ENCODE data around the gene HARS1. TPM values are rescaled to one million over a fixed set of nuclear protein-coding genes. Genes with fewer than 3 reads are reported as not detected.

Gene HARS1
- polyA plus RNA-seq, 3 donors: 28.4 to 34.3 (median 31.9) TPM

DNA sequence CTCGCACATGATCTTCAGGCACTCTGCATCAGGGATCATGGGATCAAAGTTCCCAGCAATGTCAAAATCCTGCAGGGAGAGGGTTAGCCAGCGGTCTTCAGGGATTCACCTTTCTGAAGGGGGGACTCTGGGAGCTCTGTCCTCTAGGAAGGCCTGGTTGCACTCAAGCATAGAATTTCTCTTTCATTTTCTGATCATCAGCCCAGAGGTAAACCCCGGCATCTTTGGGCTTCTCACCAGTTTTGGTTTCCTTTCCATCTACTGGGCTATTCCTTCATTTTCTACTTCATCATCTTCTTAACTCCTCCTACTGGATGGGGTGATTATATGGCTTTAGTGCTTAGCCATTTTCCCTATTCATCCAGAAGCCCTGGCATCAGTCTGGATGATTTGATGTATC, 13.2 kb downstream of the HARS1 start:
- Histone ChIP-seq H3K9ac (ENCODE audit: insufficient read depth, low read length, poor library complexity, severe bottlenecking) (no peak overlapping the region), H3K4me1 (ENCODE audit: control insufficient read depth in 1 of 2, insufficient read depth in 2 of 2, low read length in 2 of 2) (no peaks in the 10 kb centered on the region), H3K36me3 (replicated peaks in 1 of 2; ENCODE audit: control insufficient read depth in 1 of 2, insufficient read depth in 2 of 2, low read length in 2 of 2) (peaks cover 86 to 92% of the 10 kb centered on the region in 2 donors), H3K27me3 (ENCODE audit: control insufficient read depth in 2 of 2, insufficient read depth in 2 of 2, low read length in 2 of 2) (no peaks in the 10 kb centered on the region), H3K27ac (ENCODE audit: low read depth in 1 of 2, low read length in 2 of 2) (no peak overlapping the region), H3K79me2 (ENCODE audit: insufficient read depth, low read length) (no peaks in the 10 kb centered on the region), H2AFZ (ENCODE audit: insufficient read depth, low read depth, low read length, poor library complexity, severe bottlenecking) (no peak overlapping the region), H3K4me2 (replicated peaks; ENCODE audit: extremely low read depth, low read length, poor library complexity, severe bottlenecking) (no peak overlapping the region), H3K4me3 (replicated peaks in 1 of 3; ENCODE audit: low read depth in 2 of 3, low read length in 3 of 3) (no peak overlapping the region), H4K20me1 (ENCODE audit: insufficient read depth, low read length) (no peaks in the 10 kb centered on the region), H3K9me3 (replicated peaks in 1 of 2; ENCODE audit: control insufficient read depth in 1 of 2, insufficient read depth in 1 of 2, low read length in 2 of 2) (no peaks in the 10 kb centered on the region)
- 100% methylated on average over 2 of the region's 3 CpGs for WGBS (ENCODE audit: insufficient coverage)
- no peak for DNase-seq
- H3K4me3 Mint-ChIP-seq: no peak overlapping the region
- no peaks in the 10 kb centered on the region for H3K9me3 Mint-ChIP-seq
- TF ChIP-seq, protein P1, sequence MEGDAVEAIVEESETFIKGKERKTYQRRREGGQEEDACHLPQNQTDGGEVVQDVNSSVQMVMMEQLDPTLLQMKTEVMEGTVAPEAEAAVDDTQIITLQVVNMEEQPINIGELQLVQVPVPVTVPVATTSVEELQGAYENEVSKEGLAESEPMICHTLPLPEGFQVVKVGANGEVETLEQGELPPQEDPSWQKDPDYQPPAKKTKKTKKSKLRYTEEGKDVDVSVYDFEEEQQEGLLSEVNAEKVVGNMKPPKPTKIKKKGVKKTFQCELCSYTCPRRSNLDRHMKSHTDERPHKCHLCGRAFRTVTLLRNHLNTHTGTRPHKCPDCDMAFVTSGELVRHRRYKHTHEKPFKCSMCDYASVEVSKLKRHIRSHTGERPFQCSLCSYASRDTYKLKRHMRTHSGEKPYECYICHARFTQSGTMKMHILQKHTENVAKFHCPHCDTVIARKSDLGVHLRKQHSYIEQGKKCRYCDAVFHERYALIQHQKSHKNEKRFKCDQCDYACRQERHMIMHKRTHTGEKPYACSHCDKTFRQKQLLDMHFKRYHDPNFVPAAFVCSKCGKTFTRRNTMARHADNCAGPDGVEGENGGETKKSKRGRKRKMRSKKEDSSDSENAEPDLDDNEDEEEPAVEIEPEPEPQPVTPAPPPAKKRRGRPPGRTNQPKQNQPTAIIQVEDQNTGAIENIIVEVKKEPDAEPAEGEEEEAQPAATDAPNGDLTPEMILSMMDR (IDR thresholded peaks at IDR 0.05): no peak
- peaks cover 0 to 2% (median 0%) of the 10 kb centered on the region in 3 donors for H3K27me3 Mint-ChIP-seq (ENCODE audit: low read depth in 3 of 3)
- H3K36me3 Mint-ChIP-seq: peaks cover 74 to 93% of the 10 kb centered on the region in 2 donors
- no peaks in the 10 kb centered on the region for H3K4me1 Mint-ChIP-seq
- peak overlapping the region in 2 of 7 donors; percentile 4 to 19 for H3K27ac Mint-ChIP-seq
- intact Hi-C loops (cut with micrococcal nuclease): no loop called here

DNA sequence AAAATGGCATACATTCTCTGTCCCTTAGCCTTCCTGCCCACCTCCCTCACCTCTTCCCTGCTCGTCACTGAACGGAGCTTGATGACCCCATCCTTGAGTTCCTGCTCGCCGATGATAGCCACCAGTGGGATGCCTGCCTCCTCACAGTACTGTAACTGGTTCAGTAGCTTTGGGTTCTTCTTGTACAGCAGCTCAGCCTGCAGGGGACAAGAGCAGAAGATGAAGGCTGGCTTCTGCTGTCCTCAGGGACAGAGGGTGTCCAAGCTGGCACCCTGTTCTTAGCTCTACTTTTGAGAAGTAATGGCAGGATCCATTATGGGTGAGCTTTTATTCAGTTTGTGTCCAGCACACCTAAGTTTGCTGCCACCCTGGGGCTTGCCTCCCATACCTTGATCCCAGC, 16.5 kb downstream of the HARS1 start:
- Mint-ChIP-seq H3K4me3 (no peak overlapping the region), H3K27ac (peak overlapping the region in 2 of 7 donors; percentile 37 to 66), H3K27me3 (ENCODE audit: low read depth in 3 of 3) (peaks cover 0 to 2% (median 0%) of the 10 kb centered on the region in 3 donors), H3K4me1 (no peaks in the 10 kb centered on the region), H3K36me3 (peaks cover 83 to 96% of the 10 kb centered on the region in 2 donors), H3K9me3 (peaks cover 0 to 5% (median 0%) of the 10 kb centered on the region in 7 donors)
- intact Hi-C loops (cut with micrococcal nuclease): no loop called here
- Histone ChIP-seq H3K9ac (ENCODE audit: insufficient read depth, low read length, poor library complexity, severe bottlenecking) (no peak overlapping the region), H3K79me2 (ENCODE audit: insufficient read depth, low read length) (no peaks in the 10 kb centered on the region), H2AFZ (ENCODE audit: insufficient read depth, low read depth, low read length, poor library complexity, severe bottlenecking) (no peak overlapping the region), H3K36me3 (replicated peaks in 1 of 2; ENCODE audit: control insufficient read depth in 1 of 2, insufficient read depth in 2 of 2, low read length in 2 of 2) (peaks cover 79 to 99% of the 10 kb centered on the region in 2 donors), H3K4me3 (replicated peaks in 1 of 3; ENCODE audit: low read depth in 2 of 3, low read length in 3 of 3) (no peak overlapping the region), H3K9me3 (replicated peaks in 1 of 2; ENCODE audit: control insufficient read depth in 1 of 2, insufficient read depth in 1 of 2, low read length in 2 of 2) (no peaks in the 10 kb centered on the region), H3K4me1 (ENCODE audit: control insufficient read depth in 1 of 2, insufficient read depth in 2 of 2, low read length in 2 of 2) (no peaks in the 10 kb centered on the region), H3K27ac (ENCODE audit: low read depth in 1 of 2, low read length in 2 of 2) (peak overlapping the region in 1 of 2 donors; percentile 38), H3K27me3 (ENCODE audit: control insufficient read depth in 2 of 2, insufficient read depth in 2 of 2, low read length in 2 of 2) (no peaks in the 10 kb centered on the region), H4K20me1 (ENCODE audit: insufficient read depth, low read length) (peaks cover 8% of the 10 kb centered on the region), H3K4me2 (replicated peaks; ENCODE audit: extremely low read depth, low read length, poor library complexity, severe bottlenecking) (no peak overlapping the region)
- TF ChIP-seq, protein P1 (IDR thresholded peaks at IDR 0.05): no peak
- 95% methylated on average over 4 of the region's 4 CpGs for WGBS (ENCODE audit: insufficient coverage)
- no peak for DNase-seq

Data from CD14-positive monocyte (primary cell).